HEK293 (cell line): Measurements from ENCODE around the gene CLASP2.
A peak's percentile ranks its signal among the peaks of the same experiment; 100 is the strongest.
"Not testable (repeated sequence)": the region's sequence is repeated elsewhere in the genome, so short reads cannot be mapped to it uniquely, and the experiment has no call there.

Experiments used
- CTCF ChIA-PET: fragments of 350-600 bp; formaldehyde crosslinking; extraction: SDS; loops from one replicate; lab custom pipeline; 2021; ENCODE audit warnings: antibody characterized with exemption; lab: Yijun Ruan, JAX
- POLR2A ChIA-PET: fragments of 300-600 bp; formaldehyde crosslinking; extraction: SDS; loops from one replicate; lab custom pipeline; 2020; ENCODE audit warnings: antibody characterized with exemption, inconsistent platforms; lab: Yijun Ruan, JAX
- H3K27ac ChIP-seq: fragments of 200-500 bp; sonication (Bioruptor generic); 2 replicates; pipeline ENCODE4 v1.5.1; 2014; ENCODE audit warnings: low read depth, low read length, control low read depth, inconsistent platforms; ENCODE audit errors: extremely low read depth
- H3K36me3 ChIP-seq, 2 experiments: fragments of 200-500 bp in 1 of 2; sonication (Bioruptor generic) in 1 of 2; 1 replicate in 1 of 2; 2 replicates in 1 of 2; pipeline ENCODE4 v1.5.1; 2014 to 2017; ENCODE audit warnings: inconsistent platforms in 2 of 2, low read length in 2 of 2; ENCODE audit not compliant: control insufficient read depth in 2 of 2, insufficient read depth in 1 of 2
- H3K4me1 ChIP-seq: fragments of 200-500 bp; sonication (Bioruptor generic); 2 replicates; pipeline ENCODE4 v1.5.1; 2014; ENCODE audit warnings: mild to moderate bottlenecking, low read length, inconsistent platforms; ENCODE audit not compliant: control insufficient read depth, insufficient read depth
- H3K4me3 ChIP-seq: 2 replicates; pipeline ENCODE4 v1.5.1; 2011; ENCODE audit warnings: low read depth, mild to moderate bottlenecking, control low read depth, low read length, moderate library complexity
- H3K9me3 ChIP-seq: fragments of 200-500 bp; sonication (Bioruptor generic); 2 replicates; pipeline ENCODE4 v1.5.1; 2014; ENCODE audit warnings: low read depth, low read length, inconsistent platforms; ENCODE audit not compliant: control insufficient read depth, insufficient read depth
- MZF1 ChIP-seq: fragments of 450-650 bp; formaldehyde crosslinking; IDR thresholded peaks from 2 replicates; pipeline ENCODE4 v1.5.1; 2017; ENCODE audit warnings: missing biosample characterization, missing genetic modification characterization, borderline replicate concordance
- OVOL3 ChIP-seq: fragments of 450-650 bp; formaldehyde crosslinking; IDR thresholded peaks from 2 replicates; pipeline ENCODE4 v1.5.1; 2016; ENCODE audit warnings: missing biosample characterization, missing genetic modification characterization
- PRDM1 ChIP-seq: fragments of 450-650 bp; formaldehyde crosslinking; IDR thresholded peaks from 2 replicates; pipeline ENCODE4; 2016; ENCODE audit warnings: missing biosample characterization, missing genetic modification characterization
- ZFP41 ChIP-seq: fragments of 450-650 bp; formaldehyde crosslinking; IDR thresholded peaks from 2 replicates; pipeline ENCODE4 v1.5.1; 2016; ENCODE audit warnings: missing biosample characterization, missing genetic modification characterization, borderline replicate concordance
- ZNF10 ChIP-seq: fragments of 450-650 bp; formaldehyde crosslinking; IDR thresholded peaks from 2 replicates; pipeline ENCODE4 v1.5.1; 2017; ENCODE audit warnings: missing biosample characterization, missing genetic modification characterization
- ZNF114 ChIP-seq: fragments of 450-650 bp; formaldehyde crosslinking; IDR thresholded peaks from 2 replicates; pipeline ENCODE4 v1.5.0; 2017; ENCODE audit warnings: missing biosample characterization, missing genetic modification characterization
- ZNF174 ChIP-seq: fragments of 450-650 bp; formaldehyde crosslinking; IDR thresholded peaks from 2 replicates; pipeline ENCODE4 v1.5.0; 2017; ENCODE audit warnings: missing biosample characterization, mild to moderate bottlenecking, missing genetic modification characterization
- ZNF221 ChIP-seq: fragments of 450-650 bp; formaldehyde crosslinking; IDR thresholded peaks from 2 replicates; pipeline ENCODE4 v1.5.1; 2017; ENCODE audit warnings: missing biosample characterization, missing genetic modification characterization, borderline replicate concordance
- ZNF239 ChIP-seq: fragments of 450-650 bp; formaldehyde crosslinking; IDR thresholded peaks from 2 replicates; pipeline ENCODE4 v1.5.1; 2016; ENCODE audit warnings: missing biosample characterization, missing genetic modification characterization
- ZNF366 ChIP-seq: fragments of 450-650 bp; formaldehyde crosslinking; conservative IDR thresholded peaks from 2 replicates; pipeline ENCODE4 v1.5.1; 2016; ENCODE audit warnings: missing biosample characterization, missing genetic modification characterization
- ZNF473 ChIP-seq: fragments of 450-650 bp; formaldehyde crosslinking; IDR thresholded peaks from 2 replicates; pipeline ENCODE4 v1.5.1; 2017; ENCODE audit warnings: missing biosample characterization, missing genetic modification characterization
- ZNF488 ChIP-seq: fragments of 450-650 bp; formaldehyde crosslinking; IDR thresholded peaks from 2 replicates; pipeline ENCODE4 v1.5.1; 2016; ENCODE audit warnings: missing biosample characterization, missing genetic modification characterization
- ZNF707 ChIP-seq: fragments of 450-650 bp; formaldehyde crosslinking; IDR thresholded peaks from 2 replicates; pipeline ENCODE4 v1.5.1; 2016; ENCODE audit warnings: missing biosample characterization, missing genetic modification characterization
- TF ChIP-seq, protein P1 (sequence below): fragments of 450-650 bp; formaldehyde crosslinking; IDR thresholded peaks from 2 replicates; pipeline ENCODE4 v1.5.1; 2016; ENCODE audit warnings: missing biosample characterization, missing genetic modification characterization
- TF ChIP-seq, protein P2 (sequence below): fragments of 450-650 bp; formaldehyde crosslinking; IDR thresholded peaks from 2 replicates; pipeline ENCODE4 v1.5.1; 2017; ENCODE audit warnings: missing biosample characterization, missing genetic modification characterization
- TF ChIP-seq, protein P3 (sequence below): fragments of 450-650 bp; formaldehyde crosslinking; IDR thresholded peaks from 2 replicates; pipeline ENCODE4 v1.5.1; 2016; ENCODE audit warnings: missing biosample characterization, missing genetic modification characterization

The CLASP2 gene

DNA sequence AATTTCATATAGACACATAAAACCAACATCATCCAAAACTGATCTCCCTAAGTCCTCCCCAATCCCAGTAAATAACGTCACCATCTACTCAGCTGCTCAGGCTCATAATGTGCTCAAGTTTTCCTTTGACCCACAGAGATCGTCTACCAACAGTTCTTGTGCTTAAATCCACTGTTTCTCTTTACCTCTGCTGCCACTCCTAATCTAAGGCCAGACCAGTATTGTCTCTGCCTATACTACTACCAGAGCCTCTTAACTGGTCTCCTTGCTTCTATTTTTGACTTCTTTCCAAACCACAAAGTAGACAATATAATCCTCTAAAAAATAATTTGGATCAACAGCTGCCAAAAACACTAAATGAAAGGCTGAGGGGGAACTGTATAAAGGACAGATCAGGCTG, 65.3 kb downstream of the CLASP2 start (continued):
- TF ChIP-seq, protein P1, sequence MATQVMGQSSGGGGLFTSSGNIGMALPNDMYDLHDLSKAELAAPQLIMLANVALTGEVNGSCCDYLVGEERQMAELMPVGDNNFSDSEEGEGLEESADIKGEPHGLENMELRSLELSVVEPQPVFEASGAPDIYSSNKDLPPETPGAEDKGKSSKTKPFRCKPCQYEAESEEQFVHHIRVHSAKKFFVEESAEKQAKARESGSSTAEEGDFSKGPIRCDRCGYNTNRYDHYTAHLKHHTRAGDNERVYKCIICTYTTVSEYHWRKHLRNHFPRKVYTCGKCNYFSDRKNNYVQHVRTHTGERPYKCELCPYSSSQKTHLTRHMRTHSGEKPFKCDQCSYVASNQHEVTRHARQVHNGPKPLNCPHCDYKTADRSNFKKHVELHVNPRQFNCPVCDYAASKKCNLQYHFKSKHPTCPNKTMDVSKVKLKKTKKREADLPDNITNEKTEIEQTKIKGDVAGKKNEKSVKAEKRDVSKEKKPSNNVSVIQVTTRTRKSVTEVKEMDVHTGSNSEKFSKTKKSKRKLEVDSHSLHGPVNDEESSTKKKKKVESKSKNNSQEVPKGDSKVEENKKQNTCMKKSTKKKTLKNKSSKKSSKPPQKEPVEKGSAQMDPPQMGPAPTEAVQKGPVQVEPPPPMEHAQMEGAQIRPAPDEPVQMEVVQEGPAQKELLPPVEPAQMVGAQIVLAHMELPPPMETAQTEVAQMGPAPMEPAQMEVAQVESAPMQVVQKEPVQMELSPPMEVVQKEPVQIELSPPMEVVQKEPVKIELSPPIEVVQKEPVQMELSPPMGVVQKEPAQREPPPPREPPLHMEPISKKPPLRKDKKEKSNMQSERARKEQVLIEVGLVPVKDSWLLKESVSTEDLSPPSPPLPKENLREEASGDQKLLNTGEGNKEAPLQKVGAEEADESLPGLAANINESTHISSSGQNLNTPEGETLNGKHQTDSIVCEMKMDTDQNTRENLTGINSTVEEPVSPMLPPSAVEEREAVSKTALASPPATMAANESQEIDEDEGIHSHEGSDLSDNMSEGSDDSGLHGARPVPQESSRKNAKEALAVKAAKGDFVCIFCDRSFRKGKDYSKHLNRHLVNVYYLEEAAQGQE (tag by site-specific recombination) = no peak
- TF ChIP-seq ZNF488 (tag by site-specific recombination) (no peak), OVOL3 (tag by site-specific recombination) (no peak)

GRCh38 chr3:33651101-33651500, 67.0 kb downstream of the CLASP2 start:
- H3K4me3 ChIP-seq, H3K36me3 ChIP-seq, POLR2A ChIA-PET, H3K4me1 ChIP-seq, H3K27ac ChIP-seq, H3K9me3 ChIP-seq, CTCF ChIA-PET: not testable (repeated sequence)

DNA sequence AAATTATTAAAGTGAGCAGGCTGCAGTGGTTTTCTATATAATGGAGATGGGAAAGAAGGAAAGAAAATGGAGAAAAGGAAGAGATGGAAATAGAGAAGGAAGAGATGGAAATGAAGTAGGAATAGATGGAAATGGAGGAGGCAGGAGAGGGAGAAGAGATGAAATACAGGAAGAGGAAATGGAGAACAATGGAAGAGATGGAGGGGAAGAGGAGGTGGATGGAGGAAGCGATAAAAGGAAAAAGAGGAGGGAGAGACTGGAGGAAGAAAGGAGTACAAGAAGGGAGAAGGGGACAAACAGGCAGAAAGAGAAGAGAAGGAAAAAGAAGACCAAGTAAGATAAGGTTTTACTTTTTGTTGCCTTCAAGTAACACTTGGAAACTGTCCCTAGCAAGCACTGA, 67.6 kb downstream of the CLASP2 start:
- no peaks in the 10 kb centered on the region for H3K9me3 ChIP-seq
- H3K4me1 ChIP-seq = no peaks in the 10 kb centered on the region
- TF ChIP-seq ZNF366 (peak; percentile 74), PRDM1 (peak; percentile 37; the same call in 1 of the 2 replicates), ZNF10 (no peak)
- H3K4me3 ChIP-seq = no peak overlapping the region
- ChIA-PET CTCF (no interaction called here), POLR2A (no interaction called here)
- no peaks in the 10 kb centered on the region for H3K36me3 ChIP-seq
- no peak overlapping the region for H3K27ac ChIP-seq

- ChIA-PET CTCF (no interaction called here), POLR2A (no interaction called here)
- Histone ChIP-seq H3K4me1 (no peaks in the 10 kb centered on the region), H3K36me3 (no peaks in the 10 kb centered on the region), H3K4me3 (no peak overlapping the region), H3K9me3 (no peaks in the 10 kb centered on the region), H3K27ac (no peak overlapping the region)
- TF ChIP-seq, protein P2, sequence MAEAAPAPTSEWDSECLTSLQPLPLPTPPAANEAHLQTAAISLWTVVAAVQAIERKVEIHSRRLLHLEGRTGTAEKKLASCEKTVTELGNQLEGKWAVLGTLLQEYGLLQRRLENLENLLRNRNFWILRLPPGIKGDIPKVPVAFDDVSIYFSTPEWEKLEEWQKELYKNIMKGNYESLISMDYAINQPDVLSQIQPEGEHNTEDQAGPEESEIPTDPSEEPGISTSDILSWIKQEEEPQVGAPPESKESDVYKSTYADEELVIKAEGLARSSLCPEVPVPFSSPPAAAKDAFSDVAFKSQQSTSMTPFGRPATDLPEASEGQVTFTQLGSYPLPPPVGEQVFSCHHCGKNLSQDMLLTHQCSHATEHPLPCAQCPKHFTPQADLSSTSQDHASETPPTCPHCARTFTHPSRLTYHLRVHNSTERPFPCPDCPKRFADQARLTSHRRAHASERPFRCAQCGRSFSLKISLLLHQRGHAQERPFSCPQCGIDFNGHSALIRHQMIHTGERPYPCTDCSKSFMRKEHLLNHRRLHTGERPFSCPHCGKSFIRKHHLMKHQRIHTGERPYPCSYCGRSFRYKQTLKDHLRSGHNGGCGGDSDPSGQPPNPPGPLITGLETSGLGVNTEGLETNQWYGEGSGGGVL (tag by site-specific recombination) = no peak
- TF ChIP-seq MZF1 (tag by site-specific recombination) = 0 out of 2 replicates have a peak, but pooled peaks have one; percentile 30
These were observed 69.3 kb downstream of the CLASP2 start for GRCh38 chr3:33648793-33649192.

DNA sequence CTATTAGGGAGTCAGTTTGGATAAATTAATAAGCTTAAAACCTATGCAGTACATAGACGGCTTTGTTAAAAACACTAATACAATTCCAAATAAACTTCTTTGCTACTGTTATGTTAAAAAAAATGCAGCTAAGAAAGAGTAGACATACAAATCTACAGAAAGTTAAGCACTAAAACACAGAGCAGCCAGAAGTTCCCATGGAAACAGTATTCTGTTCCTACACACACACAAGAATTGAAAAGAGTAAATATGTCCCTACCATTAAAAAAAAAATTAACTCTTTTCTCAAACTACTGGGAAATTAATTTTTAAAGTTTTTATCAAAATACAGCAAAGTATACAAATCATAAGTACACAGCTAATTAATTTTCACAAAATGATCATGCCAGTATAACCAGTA, 71.6 kb downstream of the CLASP2 start:
- ChIA-PET POLR2A (interaction anchor here (2.5 kb wide), 1 partner anchor 12 kb away, joined by 16 read pairs; no protein-coding TSS in a partner anchor), CTCF (interaction anchor here (0.7 to 0.9 kb wide), 3 partner anchors 10 to 221 kb away, joined by 3 to 4 read pairs (median 3); no protein-coding TSS in a partner anchor)
- TF ChIP-seq ZNF221 (tag by site-specific recombination) (no peak), ZNF707 (no peak), ZNF174 (tag by site-specific recombination) (no peak), ZNF473 (tag by site-specific recombination) (no peak), ZNF239 (tag by site-specific recombination) (no peak), ZNF114 (tag by site-specific recombination) (no peak), ZFP41 (tag by site-specific recombination) (no peak)
- TF ChIP-seq, protein P3, sequence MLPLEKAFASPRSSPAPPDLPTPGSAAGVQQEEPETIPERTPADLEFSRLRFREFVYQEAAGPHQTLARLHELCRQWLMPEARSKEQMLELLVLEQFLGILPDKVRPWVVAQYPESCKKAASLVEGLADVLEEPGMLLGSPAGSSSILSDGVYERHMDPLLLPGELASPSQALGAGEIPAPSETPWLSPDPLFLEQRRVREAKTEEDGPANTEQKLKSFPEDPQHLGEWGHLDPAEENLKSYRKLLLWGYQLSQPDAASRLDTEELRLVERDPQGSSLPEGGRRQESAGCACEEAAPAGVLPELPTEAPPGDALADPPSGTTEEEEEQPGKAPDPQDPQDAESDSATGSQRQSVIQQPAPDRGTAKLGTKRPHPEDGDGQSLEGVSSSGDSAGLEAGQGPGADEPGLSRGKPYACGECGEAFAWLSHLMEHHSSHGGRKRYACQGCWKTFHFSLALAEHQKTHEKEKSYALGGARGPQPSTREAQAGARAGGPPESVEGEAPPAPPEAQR (tag by site-specific recombination) = no peak
- no peaks in the 10 kb centered on the region for H3K9me3 ChIP-seq
- H3K27ac ChIP-seq = no peak overlapping the region
- H3K36me3 ChIP-seq = no peaks in the 10 kb centered on the region
- no peaks in the 10 kb centered on the region for H3K4me1 ChIP-seq
- no peak overlapping the region for H3K4me3 ChIP-seq
